Left ventricle myocardium inferior (tissue), 1 donor: ENCODE results near the gene COTL1. TPM values are rescaled to one million over a fixed set of nuclear protein-coding genes. Genes with fewer than 3 reads are reported as not detected.

Experiments
- DNase-seq: peaks from one replicate; pipeline ENCODE4 v3.0.0-alpha.2; 2020
- H3K27ac ChIP-seq: fragments of 200-600 bp; replicated peaks from 2 replicates; pipeline ENCODE4 v1.8.0; 2021
- H3K27me3 ChIP-seq: fragments of 200-600 bp; 2 replicates; pipeline ENCODE4 v1.8.0; 2021; ENCODE audit warnings: low read depth
- H3K36me3 ChIP-seq: fragments of 200-600 bp; 2 replicates; pipeline ENCODE4 v1.8.0; 2021
- H3K4me1 ChIP-seq: fragments of 200-600 bp; 2 replicates; pipeline ENCODE4 v1.8.0; 2021
- H3K4me3 ChIP-seq: fragments of 200-600 bp; 2 replicates; pipeline ENCODE4 v1.8.0; 2021; ENCODE audit warnings: mild to moderate bottlenecking, moderate library complexity
- H3K9me3 ChIP-seq: fragments of 200-600 bp; replicated peaks from 2 replicates; pipeline ENCODE4 v1.8.0; 2021
- CTCF ChIP-seq: fragments of 200-600 bp; IDR thresholded peaks from 2 replicates; pipeline ENCODE4 v1.8.0; 2021; ENCODE audit warnings: antibody characterized with exemption, mild to moderate bottlenecking, borderline replicate concordance
- intact Hi-C: fragments of 100-400 bp; cut with micrococcal nuclease; formaldehyde crosslinking; loops from one replicate; pipeline ENCODE4 v1.11.0; 2022
- long read RNA-seq: library from polyadenylated mRNA; unstranded; transcript quantifications from one replicate; pipeline ENCODE4 v2.0.0, GENCODE V29; 2021
- total RNA-seq: library from RNA; stranded (reverse); fragmentation: NEBNext Ultra II Directional; extraction: Animal tissue kit (Norgen Biotek cat#: 25700); gene quantifications from one replicate; pipeline ENCODE4 v1.2.1, GENCODE V29; 2021
- donor health status: DM: no; HTN: yes; CAD: no; lungs with severe emphysema.

Gene COTL1
- 13.3 TPM for total RNA-seq
- long read RNA-seq, transcript COTL1-201 (4 exons, 1,843 nt) = major isoform, 16 of 24 reads
- long read RNA-seq, partial matches to known transcripts = 1 of 24 reads
- long read RNA-seq, other reads (novel, unspliced or antisense) = 6 of 24 reads

GRCh38 chr16:84617791-84618580, at the start of gene COTL1:
Gene COTL1, minus strand, starts transcription at chr16:84618078. Its CDS starts 164 bp downstream, at chr16:84617914.
- intact Hi-C loops = no loop called here

GRCh38 chr16:84665843-84666242, 48.0 kb upstream of the COTL1 start:
- intact Hi-C loops = no loop called here
- Histone ChIP-seq H3K4me1 (peaks cover 9% of the 10 kb centered on the region), H3K36me3 (peaks cover 69% of the 10 kb centered on the region), H3K27me3 (no peaks in the 10 kb centered on the region), H3K27ac (no peak overlapping the region), H3K4me3 (no peak overlapping the region), H3K9me3 (no peaks in the 10 kb centered on the region)
- no peak for DNase-seq
- no peak for TF ChIP-seq CTCF

More at GRCh38 chr16:84617791-84618580, at the start of gene COTL1:
- Histone ChIP-seq H3K4me1 (peaks cover 32% of the 10 kb centered on the region), H3K36me3 (no peaks in the 10 kb centered on the region), H3K27ac (peak within 1 kb of the TSS; percentile 77), H3K27me3 (peaks cover 13% of the 10 kb centered on the region), H3K9me3 (no peaks in the 10 kb centered on the region), H3K4me3 (peak within 1 kb of the TSS; percentile 86)
- TF ChIP-seq CTCF = no peak
- peak; percentile 98 for DNase-seq

- intact Hi-C loops = no loop called here
- Histone ChIP-seq H3K9me3 (no peaks in the 10 kb centered on the region), H3K27ac (no peak overlapping the region), H3K36me3 (peaks cover 74% of the 10 kb centered on the region), H3K4me1 (peaks cover 9% of the 10 kb centered on the region), H3K27me3 (no peaks in the 10 kb centered on the region), H3K4me3 (no peak overlapping the region)
- no peak for TF ChIP-seq CTCF
- no peak for DNase-seq
Measured at GRCh38 chr16:84665359-84665758, 47.5 kb upstream of the COTL1 start.

GRCh38 chr16:84663433-84664101, 45.7 kb upstream of the COTL1 start:
- Histone ChIP-seq H3K9me3 (no peaks in the 10 kb centered on the region), H3K27ac (no peak overlapping the region), H3K27me3 (no peaks in the 10 kb centered on the region), H3K4me3 (no peak overlapping the region), H3K4me1 (peaks cover 16% of the 10 kb centered on the region), H3K36me3 (peaks cover 89% of the 10 kb centered on the region)
- TF ChIP-seq CTCF = no peak
- DNase-seq = no peak
- intact Hi-C loops = no loop called here

- TF ChIP-seq CTCF = no peak
- intact Hi-C loops = no loop called here
- H3K4me3 ChIP-seq = no peak overlapping the region
Measured at GRCh38 chr16:84662471-84662870, 44.6 kb upstream of the COTL1 start.

More at GRCh38 chr16:84662471-84662870, 44.6 kb upstream of the COTL1 start:
- H3K27me3 ChIP-seq = no peaks in the 10 kb centered on the region
- no peak for DNase-seq
- no peak overlapping the region for H3K27ac ChIP-seq
- H3K36me3 ChIP-seq = peaks cover 91% of the 10 kb centered on the region
- peaks cover 14% of the 10 kb centered on the region for H3K4me1 ChIP-seq
- no peaks in the 10 kb centered on the region for H3K9me3 ChIP-seq
